DMS 273 (cell line): Measurements from ENCODE around the gene MST1R.
A peak's percentile ranks its signal among the peaks of the same experiment; 100 is the strongest.
"Not testable (repeated sequence)": the region's sequence is repeated elsewhere in the genome, so short reads cannot be mapped to it uniquely, and the experiment has no call there.

ENCODE experiments used
- DNase-seq: peaks from one replicate; lab custom pipeline; 2025; ENCODE audit not compliant: unreplicated experiment; lab: John Stamatoyannopoulos, UW

Gene MST1R

GRCh38 chr3:49912881-49913281 lies 9.2 kb upstream of the MST1R start:
- DNase-seq: peak; percentile 87

- no peak for DNase-seq
These were observed 7.9 kb upstream of the MST1R start for GRCh38 chr3:49911611-49912010.

GRCh38 chr3:49911124-49911420 lies 7.4 kb upstream of the MST1R start:
- no peak for DNase-seq

- no peak for DNase-seq
These were observed 6.9 kb upstream of the MST1R start for GRCh38 chr3:49910409-49911123.

GRCh38 chr3:49908373-49909199 lies 4.9 kb upstream of the MST1R start:
- DNase-seq: no peak

GRCh38 chr3:49906073-49906743 lies 2.5 kb upstream of the MST1R start:
- DNase-seq: peak; percentile 75

- DNase-seq: not testable (repeated sequence)
These were observed 775 bp upstream of the MST1R start for GRCh38 chr3:49904448-49904847.

- no peak for DNase-seq
These were observed 945 bp downstream of the MST1R start for GRCh38 chr3:49902511-49903345.

- DNase-seq: no peak
These were observed 2.0 kb downstream of the MST1R start for GRCh38 chr3:49901366-49902339.

- DNase-seq: no peak
These were observed 3.1 kb downstream of the MST1R start for GRCh38 chr3:49900491-49901153.

GRCh38 chr3:49899815-49900214 lies 3.9 kb downstream of the MST1R start:
- peak; percentile 78 for DNase-seq

- no peak for DNase-seq
These were observed 4.7 kb downstream of the MST1R start for GRCh38 chr3:49898991-49899390.

- no peak for DNase-seq
These were observed 7.3 kb downstream of the MST1R start for GRCh38 chr3:49896345-49896744.

GRCh38 chr3:49895791-49896190 lies 7.9 kb downstream of the MST1R start:
- DNase-seq: no peak

GRCh38 chr3:49889296-49889695 lies 14.4 kb downstream of the MST1R start:
- no peak for DNase-seq

GRCh38 chr3:49886922-49887265 lies 16.8 kb downstream of the MST1R start:
- no peak for DNase-seq

GRCh38 chr3:49883998-49884397 lies 19.7 kb downstream of the MST1R start:
- DNase-seq: no peak

GRCh38 chr3:49882166-49882565 lies 21.5 kb downstream of the MST1R start:
- DNase-seq: peak; percentile 23

- peak; percentile 58 for DNase-seq
These were observed 22.9 kb downstream of the MST1R start for GRCh38 chr3:49880581-49881315.
